Right atrium auricular region (tissue), 2 donors: Measurements from ENCODE around the gene TNFRSF19. TPM values are rescaled to one million over a fixed set of nuclear protein-coding genes. Genes with fewer than 3 reads are reported as not detected.
A peak's percentile ranks its signal among the peaks of the same experiment; 100 is the strongest.
"Not testable (repeated sequence)": the region's sequence is repeated elsewhere in the genome, so short reads cannot be mapped to it uniquely, and the experiment has no call there.

ENCODE experiments used
- DNase-seq: peaks from one replicate; pipeline ENCODE4 v3.0.0-alpha.2; 2019; ENCODE audit warnings: low spot score
- H3K27ac ChIP-seq, 2 donors: fragments of 200-600 bp; sonication (generic); 1 replicate in 1 of 2; 2 replicates in 1 of 2; pipeline ENCODE4 v1.5.1; 2016 to 2019
- H3K27me3 ChIP-seq, 2 donors: fragments of 200-600 bp; sonication (generic); one replicate each; pipeline versions ENCODE4 v1.5.1 to v1.6.0; 2017 to 2019
- H3K36me3 ChIP-seq: fragments of 200-600 bp; sonication (generic); one replicate; pipeline ENCODE4 v1.5.1; 2016
- H3K4me1 ChIP-seq, 2 donors: fragments of 200-600 bp; sonication (generic); one replicate each; pipeline versions ENCODE4 v1.5.1 to v1.6.0; 2017 to 2019
- H3K4me3 ChIP-seq, 2 donors: fragments of 200-600 bp; sonication (generic); 1 replicate in 1 of 2; 2 replicates in 1 of 2; pipeline ENCODE4 v1.5.1; 2017 to 2019; ENCODE audit warnings: mild to moderate bottlenecking in 1 of 2, moderate library complexity in 1 of 2
- H3K9me3 ChIP-seq, 2 donors: fragments of 200-600 bp; sonication (generic); one replicate each; pipeline ENCODE4 v1.5.1; 2019
- CTCF ChIP-seq, 2 donors: fragments of 200-600 bp; sonication (generic); IDR thresholded peaks; one replicate each; pipeline ENCODE4 v1.5.1; 2019; ENCODE audit warnings: antibody characterized with exemption in 2 of 2
- total RNA-seq, 2 donors: library from RNA; depleted of rRNA; stranded (reverse); fragments of >200 nt; gene quantifications; one replicate each; pipeline ENCODE4 v1.1.0, GENCODE V29; 2016

Gene TNFRSF19
- total RNA-seq, 2 donors from 2014 or later, result 32.2 to 38.5 TPM

- peaks cover 0 to 19% of the 10 kb centered on the region in 2 donors for H3K4me1 ChIP-seq
- no peak for TF ChIP-seq CTCF (IDR thresholded peaks at IDR 0.05)
- no peak overlapping the region for H3K4me3 ChIP-seq
- H3K27me3 ChIP-seq, result no peaks in the 10 kb centered on the region
- H3K27ac ChIP-seq, result peak overlapping the region; percentile 29 to 37
- H3K36me3 ChIP-seq, result no peaks in the 10 kb centered on the region
- DNase-seq, result no peak
- H3K9me3 ChIP-seq, result no peaks in the 10 kb centered on the region
These were observed 16.1 kb downstream of the TNFRSF19 start for GRCh38 chr13:23586336-23586735.

- no peaks in the 10 kb centered on the region for H3K27me3 ChIP-seq
- H3K36me3 ChIP-seq, result peaks cover under 1% of the 10 kb centered on the region
- H3K4me3 ChIP-seq, result no peak overlapping the region
- DNase-seq, result no peak
- peak overlapping the region in 1 of 2 donors; percentile 28 for H3K27ac ChIP-seq
- no peaks in the 10 kb centered on the region for H3K9me3 ChIP-seq
- no peak for TF ChIP-seq CTCF (IDR thresholded peaks at IDR 0.05)
- peaks cover 0 to 19% of the 10 kb centered on the region in 2 donors for H3K4me1 ChIP-seq
These were observed 18.5 kb downstream of the TNFRSF19 start for GRCh38 chr13:23588666-23589065.

GRCh38 chr13:23592596-23592995 is 22.4 kb downstream of the TNFRSF19 start:
- TF ChIP-seq CTCF (IDR thresholded peaks at IDR 0.05), result no peak
- H3K9me3 ChIP-seq, result no peaks in the 10 kb centered on the region
- no peak overlapping the region for H3K27ac ChIP-seq
- peaks cover 24% of the 10 kb centered on the region for H3K36me3 ChIP-seq
- peaks cover 0 to 10% of the 10 kb centered on the region in 2 donors for H3K4me1 ChIP-seq
- H3K4me3 ChIP-seq, result no peak overlapping the region
- DNase-seq, result no peak
- no peaks in the 10 kb centered on the region for H3K27me3 ChIP-seq

GRCh38 chr13:23593148-23593547 is 22.9 kb downstream of the TNFRSF19 start:
- Histone ChIP-seq H3K4me1 (peaks cover 0 to 10% of the 10 kb centered on the region in 2 donors), H3K9me3 (no peaks in the 10 kb centered on the region), H3K27me3 (no peaks in the 10 kb centered on the region), H3K4me3 (no peak overlapping the region), H3K27ac (no peak overlapping the region), H3K36me3 (peaks cover 24% of the 10 kb centered on the region)
- TF ChIP-seq CTCF (IDR thresholded peaks at IDR 0.05), result no peak
- DNase-seq, result no peak

- peaks cover 24% of the 10 kb centered on the region for H3K36me3 ChIP-seq
- H3K27ac ChIP-seq, DNase-seq, H3K9me3 ChIP-seq, H3K4me3 ChIP-seq, H3K27me3 ChIP-seq, H3K4me1 ChIP-seq: not testable (repeated sequence)
These were observed 24.1 kb downstream of the TNFRSF19 start for GRCh38 chr13:23594290-23594689.

GRCh38 chr13:23598369-23598768 is 28.2 kb downstream of the TNFRSF19 start:
- Histone ChIP-seq H3K4me3 (no peak overlapping the region), H3K27ac (no peak overlapping the region), H3K27me3 (no peaks in the 10 kb centered on the region), H3K4me1 (no peaks in the 10 kb centered on the region), H3K36me3 (peaks cover 24% of the 10 kb centered on the region), H3K9me3 (no peaks in the 10 kb centered on the region)
- no peak for TF ChIP-seq CTCF (IDR thresholded peaks at IDR 0.05)
- no peak for DNase-seq
